Naive thymus-derived CD4-positive, alpha-beta T cell (primary cell): ENCODE measurements around the gene OR3A2. TPM values are rescaled to one million over a fixed set of nuclear protein-coding genes. Genes with fewer than 3 reads are reported as not detected.
"Not testable (repeated sequence)": the region's sequence is repeated elsewhere in the genome, so short reads cannot be mapped to it uniquely, and the experiment has no call there.

Source experiments
- ATAC-seq: fragments of 150-1000 bp; cut with Tn5 transposase; 2 replicates; pipeline ENCODE4 v1.10.0; 2021; ENCODE audit warnings: mild to moderate bottlenecking, moderate library complexity
- CTCF ChIA-PET: fragments of 350-600 bp; sonication (Branson Sonifier 250); formaldehyde crosslinking; loops from one replicate; lab custom pipeline; 2021; ENCODE audit warnings: antibody characterized with exemption; lab: Charles Lee
- POLR2A ChIA-PET: fragments of 350-600 bp; sonication (Branson Sonifier 250); formaldehyde crosslinking; loops from one replicate; lab custom pipeline; 2021; ENCODE audit warnings: antibody characterized with exemption, inconsistent platforms; lab: Charles Lee
- DNase-seq, 9 donors: peaks; one replicate each; pipeline versions ENCODE4 v3.0.0 to v3.0.0-alpha.2; 2020 to 2022; ENCODE audit warnings: mixed read lengths in 1 of 9
- H3K27ac ChIP-seq: one replicate; pipeline ENCODE4 v1.7.0; 2013; ENCODE audit warnings: mild to moderate bottlenecking, low read depth, low read length, moderate library complexity
- H3K27me3 ChIP-seq, 2 donors: one replicate each; pipeline ENCODE4 v1.7.0; 2013; ENCODE audit warnings: low read length in 2 of 2, mild to moderate bottlenecking in 2 of 2, moderate library complexity in 2 of 2; ENCODE audit not compliant: control insufficient read depth in 2 of 2, insufficient read depth in 2 of 2
- H3K36me3 ChIP-seq, 3 experiments: 1 replicate in 2 of 3; 2 replicates in 1 of 3; pipeline ENCODE4 v1.7.0; 2013; ENCODE audit warnings: low read length in 3 of 3, mild to moderate bottlenecking in 3 of 3, moderate library complexity in 1 of 3; ENCODE audit not compliant: insufficient read depth in 3 of 3, control insufficient read depth in 2 of 3
- H3K4me1 ChIP-seq, 2 donors: one replicate each; pipeline ENCODE4 v1.7.0; 2013; ENCODE audit warnings: low read length in 2 of 2, mild to moderate bottlenecking in 2 of 2, moderate library complexity in 1 of 2; ENCODE audit not compliant: control insufficient read depth in 2 of 2, insufficient read depth in 2 of 2
- H3K4me3 ChIP-seq: 2 replicates; pipeline ENCODE4 v1.7.0; 2013; ENCODE audit warnings: mild to moderate bottlenecking, low read length
- H3K9me3 ChIP-seq, 3 experiments: 1 replicate in 2 of 3; 2 replicates in 1 of 3; pipeline ENCODE4 v1.7.0; 2013; ENCODE audit warnings: low read length in 3 of 3; ENCODE audit not compliant: control insufficient read depth in 2 of 3
- H3K27ac Mint-ChIP-seq, 9 donors: one replicate each; pipeline ENCODE4 v1.8.0; 2020 to 2022; ENCODE audit warnings: mixed read lengths in 9 of 9, mild to moderate bottlenecking in 8 of 9, moderate library complexity in 5 of 9, inconsistent platforms in 2 of 9
- H3K27me3 Mint-ChIP-seq, 5 donors: one replicate each; pipeline ENCODE4 v1.8.0; 2021 to 2022; ENCODE audit warnings: mixed read lengths in 5 of 5, mild to moderate bottlenecking in 1 of 5
- H3K36me3 Mint-ChIP-seq, 5 donors: one replicate each; pipeline ENCODE4 v1.8.0; 2020 to 2022; ENCODE audit warnings: mixed read lengths in 5 of 5, mild to moderate bottlenecking in 3 of 5, inconsistent platforms in 1 of 5
- H3K4me1 Mint-ChIP-seq, 7 donors: one replicate each; pipeline ENCODE4 v1.8.0; 2020 to 2022; ENCODE audit warnings: mixed read lengths in 7 of 7, mild to moderate bottlenecking in 3 of 7, inconsistent platforms in 1 of 7
- H3K4me3 Mint-ChIP-seq, 10 donors: one replicate each; pipeline ENCODE4 v1.8.0; 2020 to 2022; ENCODE audit warnings: mild to moderate bottlenecking in 10 of 10, mixed read lengths in 10 of 10, moderate library complexity in 6 of 10, inconsistent platforms in 2 of 10
- H3K9me3 Mint-ChIP-seq, 11 donors: one replicate each; pipeline ENCODE4 v1.8.0; 2020 to 2022; ENCODE audit warnings: mixed read lengths in 11 of 11, mild to moderate bottlenecking in 4 of 11, inconsistent platforms in 1 of 11, moderate library complexity in 1 of 11
- intact Hi-C, 2 donors: fragments of 100-400 bp; cut with micrococcal nuclease; formaldehyde crosslinking; loops; one replicate each; pipeline ENCODE4 v1.15.1; 2023
- polyA plus RNA-seq, 2 donors: library from polyadenylated mRNA; unstranded; fragments of 300-500 nt; fragmentation: Illumina TruSeq; gene quantifications; one replicate each; pipeline ENCODE4 v1.2.3, GENCODE V29; 2021
- total RNA-seq, 6 experiments: library from RNA in 5 of 6; stranded (reverse) in 5 of 6; gene quantifications; 1 replicate in 5 of 6; 2 replicates in 1 of 6; pipeline ENCODE4 v1.2.3 and lab custom pipeline; 2021 to 2026

OR3A2 gene
- total and polyA plus RNA-seq, 7 experiments from 2014 or later = 0.53 to 2.1 (median 0.96) TPM

GRCh38 chr17:3308603-3309002 is 77.5 kb downstream of the OR3A2 start:
- DNase-seq (no peak), ATAC-seq (no peak)
- Histone ChIP-seq H3K36me3 (no peaks in the 10 kb centered on the region), H3K9me3 (no peaks in the 10 kb centered on the region), H3K27me3 (no peaks in the 10 kb centered on the region), H3K4me1 (no peaks in the 10 kb centered on the region), H3K4me3 (no peak overlapping the region), H3K27ac (no peak overlapping the region)
- intact Hi-C loops = no loop called here
- H3K36me3 Mint-ChIP-seq = no peaks in the 10 kb centered on the region
- no peak overlapping the region for H3K27ac Mint-ChIP-seq
- no peaks in the 10 kb centered on the region for H3K9me3 Mint-ChIP-seq
- H3K27me3 Mint-ChIP-seq = peaks cover 0 to 22% (median 10%) of the 10 kb centered on the region in 5 donors
- CTCF ChIA-PET = no interaction called here
- no peak overlapping the region for H3K4me3 Mint-ChIP-seq
- H3K4me1 Mint-ChIP-seq = no peaks in the 10 kb centered on the region
- POLR2A ChIA-PET = no interaction called here

GRCh38 chr17:3298260-3298659 is 87.8 kb downstream of the OR3A2 start, which contains the start of gene OR3A1:
Gene OR3A1, minus strand, starts transcription at chr17:3298360. Its CDS starts 5,778 bp downstream, at chr17:3292582.
- ATAC-seq = no peak
- POLR2A ChIA-PET = no interaction called here
- no peaks in the 10 kb centered on the region for H3K27me3 ChIP-seq
- H3K4me3 Mint-ChIP-seq = no peak within 1 kb of the TSS
- H3K27me3 Mint-ChIP-seq = peaks cover 0 to 14% (median 5%) of the 10 kb centered on the region in 5 donors
- H3K36me3 ChIP-seq = no peaks in the 10 kb centered on the region
- intact Hi-C loops = no loop called here
- no peaks in the 10 kb centered on the region for H3K4me1 Mint-ChIP-seq
- CTCF ChIA-PET = no interaction called here
- H3K36me3 Mint-ChIP-seq = no peaks in the 10 kb centered on the region
- no peaks in the 10 kb centered on the region for H3K9me3 ChIP-seq
- no peak within 1 kb of the TSS for H3K4me3 ChIP-seq
- no peaks in the 10 kb centered on the region for H3K4me1 ChIP-seq
- H3K27ac Mint-ChIP-seq = no peak within 1 kb of the TSS
- H3K27ac ChIP-seq = no peak within 1 kb of the TSS
- DNase-seq = no peak
- peaks cover 0 to 11% (median 0%) of the 10 kb centered on the region in 11 donors for H3K9me3 Mint-ChIP-seq

- DNase-seq (no peak), ATAC-seq (no peak)
- Mint-ChIP-seq H3K4me3 (no peak overlapping the region), H3K9me3 (peaks cover 0 to 15% (median 3%) of the 10 kb centered on the region in 11 donors), H3K27ac (no peak overlapping the region), H3K4me1 (no peaks in the 10 kb centered on the region), H3K36me3 (peaks cover 0 to 7% (median 4%) of the 10 kb centered on the region in 5 donors), H3K27me3 (peaks cover 5 to 22% (median 13%) of the 10 kb centered on the region in 5 donors)
- CTCF ChIA-PET = no interaction called here
- no peak overlapping the region for H3K27ac ChIP-seq
- H3K9me3 ChIP-seq = no peaks in the 10 kb centered on the region
- H3K27me3 ChIP-seq = no peaks in the 10 kb centered on the region
- no peaks in the 10 kb centered on the region for H3K36me3 ChIP-seq
- POLR2A ChIA-PET = no interaction called here
- no peaks in the 10 kb centered on the region for H3K4me1 ChIP-seq
- no peak overlapping the region for H3K4me3 ChIP-seq
- intact Hi-C loops = no loop called here
These were observed 90.5 kb downstream of the OR3A2 start for GRCh38 chr17:3295632-3296031.

- H3K4me3 ChIP-seq, DNase-seq, H3K36me3 ChIP-seq, H3K4me3 Mint-ChIP-seq, H3K9me3 ChIP-seq, H3K27ac ChIP-seq, H3K36me3 Mint-ChIP-seq, intact Hi-C loops, H3K4me1 Mint-ChIP-seq, POLR2A ChIA-PET, CTCF ChIA-PET, H3K27ac Mint-ChIP-seq, ATAC-seq, H3K4me1 ChIP-seq, H3K27me3 ChIP-seq: not testable (repeated sequence)
- Mint-ChIP-seq H3K27me3 (peaks cover 5 to 38% (median 22%) of the 10 kb centered on the region in 5 donors), H3K9me3 (peaks cover 0 to 15% (median 3%) of the 10 kb centered on the region in 11 donors)
These were observed 92.6 kb downstream of the OR3A2 start for GRCh38 chr17:3293548-3293947.

- ChIA-PET POLR2A (no interaction called here), CTCF (no interaction called here)
- Histone ChIP-seq H3K36me3 (no peaks in the 10 kb centered on the region), H3K27ac (no peak overlapping the region), H3K9me3 (no peaks in the 10 kb centered on the region), H3K27me3 (no peaks in the 10 kb centered on the region), H3K4me1 (no peaks in the 10 kb centered on the region), H3K4me3 (no peak overlapping the region)
- Mint-ChIP-seq H3K27me3 (peaks cover 0 to 13% (median 12%) of the 10 kb centered on the region in 5 donors), H3K36me3 (peaks cover 0 to 7% (median 3%) of the 10 kb centered on the region in 5 donors), H3K27ac (no peak overlapping the region), H3K4me3 (no peak overlapping the region), H3K9me3 (peaks cover 0 to 10% (median 5%) of the 10 kb centered on the region in 11 donors), H3K4me1 (peaks cover 0 to 1% (median 0%) of the 10 kb centered on the region in 7 donors)
- DNase-seq = no peak
- ATAC-seq = no peak
- intact Hi-C loops = no loop called here
These were observed 103.2 kb downstream of the OR3A2 start for GRCh38 chr17:3282901-3283300.

GRCh38 chr17:3276126-3276525 is 110.0 kb downstream of the OR3A2 start:
- peaks cover 3 to 16% (median 11%) of the 10 kb centered on the region in 11 donors for H3K9me3 Mint-ChIP-seq
- ChIA-PET POLR2A (no interaction called here), CTCF (no interaction called here)
- intact Hi-C loops = no loop called here
- DNase-seq (no peak), ATAC-seq (no peak)
- Histone ChIP-seq H3K9me3 (peaks cover 0 to 11% (median 0%) of the 10 kb centered on the region in 3 experiments), H3K4me3 (no peak overlapping the region), H3K36me3 (no peaks in the 10 kb centered on the region), H3K27me3 (no peaks in the 10 kb centered on the region), H3K27ac (no peak overlapping the region), H3K4me1 (no peaks in the 10 kb centered on the region)
- H3K27ac Mint-ChIP-seq = no peak overlapping the region
- no peaks in the 10 kb centered on the region for H3K4me1 Mint-ChIP-seq
- peaks cover 0 to 15% (median 7%) of the 10 kb centered on the region in 5 donors for H3K36me3 Mint-ChIP-seq
- H3K27me3 Mint-ChIP-seq = peaks cover 0 to 14% (median 3%) of the 10 kb centered on the region in 5 donors
- H3K4me3 Mint-ChIP-seq = no peak overlapping the region
